Ishikawa (cell line): Measurements from ENCODE around the gene FRZB.

ENCODE experiments used
- CEBPB ChIP-seq: IDR thresholded peaks from 2 replicates; pipeline ENCODE4 v1.6.1; 2012
- CREB1 ChIP-seq: IDR thresholded peaks from 2 replicates; pipeline ENCODE4 v1.6.1; 2012; ENCODE audit warnings: low read depth

- TF ChIP-seq CEBPB (no peak), CREB1 (no peak)
These were observed 30.7 kb upstream of the FRZB start for GRCh38 chr2:182897137-182897536.
